Thymus (tissue), 11 donors: Measurements from ENCODE around the gene ABCB8. TPM values are rescaled to one million over a fixed set of nuclear protein-coding genes. Genes with fewer than 3 reads are reported as not detected.

Experiments used
- DNase-seq, 9 donors: peaks; one replicate each; pipeline ENCODE4 v3.0.0-alpha.2; 2013; ENCODE audit warnings: low spot score in 9 of 9, low read depth in 6 of 9, missing footprints in 1 of 9
- H3K27ac ChIP-seq, 2 donors: one replicate each; pipeline ENCODE4 v1.5.1; 2013; ENCODE audit warnings: control low read depth in 1 of 2, low read depth in 1 of 2, low read length in 1 of 2, mild to moderate bottlenecking in 1 of 2, moderate library complexity in 1 of 2
- H3K27me3 ChIP-seq, 2 donors: one replicate each; pipeline ENCODE4 v1.5.1; 2013; ENCODE audit warnings: low read length in 1 of 2; ENCODE audit not compliant: control insufficient read depth in 2 of 2, insufficient read depth in 1 of 2
- H3K36me3 ChIP-seq, 2 donors: one replicate each; pipeline ENCODE4 v1.5.1; 2013; ENCODE audit warnings: low read length in 1 of 2, mild to moderate bottlenecking in 1 of 2, moderate library complexity in 1 of 2; ENCODE audit not compliant: control insufficient read depth in 2 of 2, insufficient read depth in 2 of 2
- H3K4me1 ChIP-seq, 2 donors: one replicate each; pipeline ENCODE4 v1.5.1; 2013; ENCODE audit warnings: low read length in 2 of 2; ENCODE audit not compliant: control insufficient read depth in 2 of 2, insufficient read depth in 2 of 2
- H3K4me3 ChIP-seq, 2 donors: one replicate each; pipeline ENCODE4 v1.5.1; 2013; ENCODE audit warnings: low read length in 2 of 2, control low read depth in 1 of 2, mild to moderate bottlenecking in 1 of 2
- H3K9me3 ChIP-seq, 2 donors: one replicate each; pipeline ENCODE4 v1.5.1; 2013; ENCODE audit warnings: low read length in 1 of 2, mild to moderate bottlenecking in 1 of 2; ENCODE audit not compliant: control insufficient read depth in 2 of 2, insufficient read depth in 1 of 2
- WGBS: extraction: QIAGEN DNeasy Blood & Tissue Kit; methylation state at CpG from one replicate; pipeline ENCODE4 v1.1.7; 2013; 5-methylcytosine and 5-hydroxymethylcytosine counted together
- polyA plus RNA-seq: library from polyadenylated mRNA; stranded (reverse); fragments of 200-250 nt; gene quantifications from one replicate; pipeline ENCODE4 v1.2.3, GENCODE V29; 2013
- total RNA-seq: library from RNA; stranded (reverse); fragments of 120-200 nt; gene quantifications from one replicate; pipeline ENCODE4 v1.2.4, GENCODE V29; 2013
- donor health status: healthy.

Gene ABCB8
- total and polyA plus RNA-seq, 2 donors, result 10.5 to 33.8 TPM

DNA sequence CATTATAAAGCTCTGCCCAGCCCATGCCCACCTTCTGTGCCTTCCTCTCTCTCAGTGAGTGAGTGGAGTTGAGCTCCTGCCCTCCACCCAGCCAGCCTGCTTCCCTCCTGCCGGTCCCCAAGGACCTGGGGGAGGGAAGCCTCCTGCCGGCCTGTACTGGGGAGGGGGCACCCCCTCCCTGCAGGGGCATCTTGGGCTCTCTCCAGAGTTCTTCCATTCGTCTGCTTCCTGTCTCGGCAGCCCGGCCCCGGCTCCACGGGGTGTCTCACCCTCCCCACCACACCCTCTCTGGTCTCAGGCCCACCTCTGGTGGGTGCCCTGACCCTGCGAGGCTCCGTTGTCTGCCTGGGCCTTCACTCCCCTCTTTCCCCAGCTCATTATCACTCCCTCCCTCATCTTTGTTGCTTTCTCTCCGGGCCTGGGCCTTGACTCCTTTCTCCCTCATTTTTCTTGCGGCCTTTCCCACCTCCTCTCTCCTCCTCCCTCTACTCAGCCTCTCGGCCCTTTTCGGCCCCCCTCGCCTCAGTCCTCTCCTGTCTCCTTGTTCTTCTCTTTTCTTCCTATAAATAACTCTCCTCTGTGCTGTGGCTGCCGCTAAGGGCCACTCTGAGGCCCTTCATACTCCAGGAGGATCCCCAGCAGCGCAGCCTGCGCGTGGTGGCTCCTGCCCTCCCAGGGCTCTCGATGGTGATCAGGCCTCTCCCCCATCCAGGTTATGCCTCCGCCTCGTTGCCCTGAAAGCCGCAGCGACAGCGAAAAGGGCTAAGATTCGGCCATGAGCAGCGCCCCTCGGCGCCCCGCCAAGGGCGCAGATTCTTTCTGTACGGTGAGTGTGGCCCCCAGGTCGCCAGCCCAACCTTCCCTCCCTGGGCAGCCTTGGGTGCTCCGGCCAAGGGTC lies 33.2 kb downstream of the ABCB8 start:
- Histone ChIP-seq H3K27ac (no peak overlapping the region), H3K36me3 (peaks cover 28 to 38% of the 10 kb centered on the region in 2 donors), H3K27me3 (no peaks in the 10 kb centered on the region), H3K4me1 (peaks cover 25 to 35% of the 10 kb centered on the region in 2 donors), H3K9me3 (no peaks in the 10 kb centered on the region), H3K4me3 (no peak overlapping the region)
- DNase-seq, result no peak
- 92% methylated on average over 33 of the region's 33 CpGs for WGBS

DNA sequence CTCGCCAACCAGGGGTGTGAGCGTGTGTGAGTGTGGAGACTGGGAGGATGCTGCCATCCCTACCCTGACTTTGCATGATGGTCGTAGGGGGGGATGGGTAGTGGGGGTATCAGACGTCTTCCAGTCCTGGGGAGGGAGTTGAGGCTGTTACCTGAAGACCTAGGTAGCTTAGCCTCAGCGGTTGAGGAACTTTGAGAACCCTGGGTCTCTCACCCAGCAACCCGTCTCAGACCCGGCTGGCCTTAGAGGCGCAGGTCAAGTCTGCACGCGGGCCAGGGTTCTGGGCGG lies 33.8 kb downstream of the ABCB8 start:
- Histone ChIP-seq H3K27me3 (no peaks in the 10 kb centered on the region), H3K27ac (no peak overlapping the region), H3K4me3 (no peak overlapping the region), H3K9me3 (no peaks in the 10 kb centered on the region), H3K36me3 (peaks cover 29 to 44% of the 10 kb centered on the region in 2 donors), H3K4me1 (peaks cover 19 to 30% of the 10 kb centered on the region in 2 donors)
- 96% methylated on average over 11 of the region's 11 CpGs for WGBS
- DNase-seq, result no peak

DNA sequence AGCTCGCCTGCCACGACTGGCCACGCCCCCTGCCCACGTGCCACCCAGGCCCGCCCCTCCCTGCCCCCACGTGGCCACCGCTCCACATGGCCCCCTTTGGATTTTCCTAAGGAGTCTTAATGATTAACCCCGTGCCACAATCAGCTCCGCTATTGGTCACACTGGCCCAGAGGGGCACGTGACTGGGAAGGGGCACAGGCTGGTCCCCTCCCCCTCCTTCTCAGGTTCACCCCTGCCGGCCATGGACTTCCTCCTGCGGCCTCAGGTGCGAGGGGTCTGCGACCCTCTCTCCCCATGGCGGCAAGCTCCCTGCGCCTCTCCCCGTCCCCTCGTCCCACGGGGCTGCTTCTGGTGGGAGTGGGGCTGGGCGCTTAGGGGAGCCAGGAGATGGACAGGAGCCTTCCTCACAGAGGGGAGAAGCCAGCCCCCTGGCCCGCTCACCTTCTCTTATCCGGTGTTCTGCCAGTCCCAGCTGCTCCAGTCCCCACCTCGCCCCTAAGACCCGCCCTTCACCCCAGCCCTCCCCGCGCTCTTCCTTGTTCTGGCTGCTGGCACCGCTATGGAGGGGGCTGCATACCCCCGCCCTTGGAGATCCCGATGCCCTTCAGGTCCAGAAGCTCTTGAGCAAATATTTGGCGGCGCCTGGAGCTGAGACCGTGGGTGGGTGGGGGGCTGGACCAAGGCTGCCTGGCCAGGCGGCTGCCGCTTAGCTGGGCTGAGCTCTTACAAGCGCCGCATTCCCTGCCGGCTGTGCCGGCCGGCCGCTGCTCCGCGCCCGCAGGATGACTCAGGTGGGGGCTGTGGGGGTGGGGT lies 34.4 kb downstream of the ABCB8 start:
- DNase-seq, result no peak
- Histone ChIP-seq H3K27ac (no peak overlapping the region), H3K4me1 (peaks cover 16 to 27% of the 10 kb centered on the region in 2 donors), H3K27me3 (no peaks in the 10 kb centered on the region), H3K9me3 (no peaks in the 10 kb centered on the region), H3K36me3 (peaks cover 34 to 49% of the 10 kb centered on the region in 2 donors), H3K4me3 (no peak overlapping the region)
- 93% methylated on average over 43 of the region's 43 CpGs for WGBS

DNA sequence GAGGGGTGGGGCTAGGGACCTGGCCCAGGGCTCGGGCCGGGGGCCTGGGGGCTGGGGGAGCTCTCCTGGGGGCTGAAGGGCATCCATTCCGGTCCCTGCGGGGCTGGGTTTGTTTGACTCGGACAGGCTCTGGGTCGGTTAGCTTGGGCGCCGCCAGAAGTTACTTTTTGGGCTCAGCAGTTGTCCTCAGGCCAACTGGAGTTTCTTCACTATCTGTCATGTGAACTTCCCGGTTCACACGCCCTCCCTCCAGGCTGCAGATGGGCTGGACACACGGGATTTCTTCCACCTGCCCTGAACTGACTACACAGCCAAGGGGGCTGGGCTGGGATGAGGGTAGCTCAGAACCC lies 34.9 kb downstream of the ABCB8 start:
- DNase-seq, result no peak
- WGBS, result 94% methylated on average over 11 of the region's 11 CpGs
- no peaks in the 10 kb centered on the region for H3K27me3 ChIP-seq
- H3K4me1 ChIP-seq, result peaks cover 16 to 26% of the 10 kb centered on the region in 2 donors
- H3K9me3 ChIP-seq, result no peaks in the 10 kb centered on the region
- H3K36me3 ChIP-seq, result peaks cover 40 to 55% of the 10 kb centered on the region in 2 donors
- no peak overlapping the region for H3K27ac ChIP-seq
- H3K4me3 ChIP-seq, result no peak overlapping the region

DNA sequence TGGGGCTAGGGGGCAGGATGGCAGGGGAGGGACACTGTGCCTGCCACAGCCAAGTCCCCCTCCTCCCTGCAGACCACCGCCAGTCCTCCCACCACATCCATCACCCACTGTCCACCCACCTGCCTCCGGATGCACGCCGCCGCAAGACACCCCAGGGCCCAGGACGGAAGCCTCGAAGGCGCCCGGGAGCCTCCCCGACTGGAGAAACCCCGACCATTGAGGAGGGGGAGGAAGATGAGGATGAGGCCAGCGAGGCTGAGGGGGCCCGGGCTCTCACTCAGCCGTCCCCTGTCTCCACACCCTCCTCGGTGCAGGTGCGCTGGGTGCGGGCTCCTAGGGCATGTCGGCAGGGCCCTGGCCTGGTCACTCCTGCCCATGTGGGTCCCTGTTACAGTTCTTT lies 36.2 kb downstream of the ABCB8 start:
- no peaks in the 10 kb centered on the region for H3K9me3 ChIP-seq
- peaks cover 48 to 63% of the 10 kb centered on the region in 2 donors for H3K36me3 ChIP-seq
- no peak overlapping the region for H3K4me3 ChIP-seq
- no peak overlapping the region for H3K27ac ChIP-seq
- H3K4me1 ChIP-seq, result peaks cover 10 to 16% of the 10 kb centered on the region in 2 donors
- H3K27me3 ChIP-seq, result no peaks in the 10 kb centered on the region
- 98% methylated on average over 18 of the region's 18 CpGs for WGBS
- no peak for DNase-seq

DNA sequence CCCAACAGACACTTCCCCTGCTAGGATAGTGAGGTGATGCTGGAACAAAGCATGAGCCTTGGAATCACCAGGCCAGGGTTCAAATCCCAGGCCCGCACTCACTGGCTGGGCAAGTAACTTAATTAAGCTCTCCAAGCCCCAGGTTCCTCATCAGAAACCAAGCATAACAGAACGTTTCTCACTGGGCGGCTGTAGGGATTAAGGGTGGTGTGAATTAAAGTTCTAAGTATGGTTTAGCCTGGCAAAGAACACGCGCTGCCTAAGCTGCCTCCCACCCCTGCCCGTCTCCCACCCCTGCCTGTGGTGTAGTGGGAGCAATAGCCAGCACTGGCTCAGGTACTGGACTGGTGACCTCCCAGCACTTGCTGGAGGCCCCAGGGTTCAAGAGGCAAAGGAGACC lies 36.7 kb downstream of the ABCB8 start:
- Histone ChIP-seq H3K4me3 (no peak overlapping the region), H3K4me1 (peaks cover 10 to 14% of the 10 kb centered on the region in 2 donors), H3K36me3 (peaks cover 54 to 68% of the 10 kb centered on the region in 2 donors), H3K27me3 (no peaks in the 10 kb centered on the region), H3K9me3 (no peaks in the 10 kb centered on the region), H3K27ac (no peak overlapping the region)
- WGBS, result 99% methylated on average over 6 of the region's 6 CpGs
- DNase-seq, result no peak

DNA sequence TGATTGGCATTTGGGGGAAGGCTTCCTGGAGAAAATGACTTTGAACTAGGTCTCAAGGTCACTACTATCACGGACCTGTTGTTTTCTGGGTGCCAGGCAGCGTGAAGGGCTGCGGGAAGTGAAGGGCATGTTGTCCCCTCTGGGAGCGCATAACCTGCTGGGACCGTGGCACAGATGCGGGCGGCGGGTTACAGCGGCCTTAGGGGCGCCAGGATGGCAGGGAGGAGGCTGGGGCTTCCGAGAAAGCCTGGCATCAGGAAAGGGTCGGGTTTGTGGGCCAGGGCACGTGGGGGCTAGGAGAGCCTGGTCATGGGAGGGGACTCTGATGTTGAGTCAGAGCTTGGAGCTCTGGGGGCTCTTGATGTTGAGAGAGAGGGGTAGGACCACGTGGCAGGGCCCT lies 37.3 kb downstream of the ABCB8 start:
- 90% methylated on average over 14 of the region's 14 CpGs for WGBS
- Histone ChIP-seq H3K4me1 (peaks cover 5 to 8% of the 10 kb centered on the region in 2 donors), H3K36me3 (peaks cover 59 to 74% of the 10 kb centered on the region in 2 donors), H3K27me3 (no peaks in the 10 kb centered on the region), H3K27ac (no peak overlapping the region), H3K4me3 (no peak overlapping the region), H3K9me3 (no peaks in the 10 kb centered on the region)
- DNase-seq, result no peak

DNA sequence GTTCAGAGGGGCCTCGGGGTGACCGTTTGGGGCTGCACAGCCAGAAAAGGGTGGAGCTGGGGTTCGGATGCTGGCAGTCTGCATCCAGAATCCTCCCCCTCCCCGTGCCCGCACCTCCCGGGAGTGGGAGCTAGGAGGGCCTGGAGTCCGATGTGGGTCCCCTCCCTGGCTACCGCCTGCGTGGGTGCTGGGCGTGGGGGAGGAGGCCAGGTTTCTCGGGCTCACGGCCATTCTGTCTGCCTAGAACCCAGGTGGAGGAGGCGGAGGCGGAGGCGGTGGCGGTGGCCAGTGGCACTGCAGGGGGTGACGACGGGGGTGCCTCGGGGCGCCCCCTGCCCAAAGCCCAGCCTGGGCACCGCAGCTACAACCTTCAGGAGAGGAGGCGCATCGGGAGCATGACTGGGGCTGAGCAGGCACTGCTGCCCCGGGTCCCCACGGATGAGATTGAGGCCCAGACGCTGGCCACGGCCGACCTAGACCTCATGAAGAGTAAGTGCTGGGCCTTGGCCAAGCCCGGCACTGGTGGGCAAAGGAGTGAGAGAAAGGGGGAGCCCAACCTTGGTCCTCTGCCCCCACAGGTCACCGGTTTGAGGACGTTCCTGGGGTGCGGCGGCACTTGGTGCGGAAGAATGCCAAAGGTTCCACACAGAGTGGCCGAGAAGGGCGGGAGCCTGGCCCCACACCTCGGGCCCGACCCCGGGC lies 38.2 kb downstream of the ABCB8 start:
- H3K36me3 ChIP-seq, result peaks cover 68 to 83% of the 10 kb centered on the region in 2 donors
- no peak overlapping the region for H3K4me3 ChIP-seq
- H3K9me3 ChIP-seq, result no peaks in the 10 kb centered on the region
- H3K4me1 ChIP-seq, result no peaks in the 10 kb centered on the region
- no peaks in the 10 kb centered on the region for H3K27me3 ChIP-seq
- DNase-seq, result no peak
- no peak overlapping the region for H3K27ac ChIP-seq
- 97% methylated on average over 39 of the region's 39 CpGs for WGBS
